HepG2 (cell line): ENCODE results near the gene NXPH4.

Experiments
- FOXK1 ChIP-seq: sonication (generic); formaldehyde crosslinking; IDR thresholded peaks from 2 replicates; pipeline ENCODE4 v1.4.0; 2020; ENCODE audit warnings: low read depth, missing genetic modification reagents, borderline replicate concordance
- TEAD2 ChIP-seq: sonication (generic); formaldehyde crosslinking; IDR thresholded peaks from 2 replicates; pipeline ENCODE4 v1.9.0; 2021; ENCODE audit warnings: missing genetic modification reagents
- TF ChIP-seq, protein P1 (sequence below): sonication (generic); IDR thresholded peaks from 2 replicates; pipeline ENCODE4 v1.6.1; 2016; ENCODE audit warnings: low read depth, borderline replicate concordance

DNA sequence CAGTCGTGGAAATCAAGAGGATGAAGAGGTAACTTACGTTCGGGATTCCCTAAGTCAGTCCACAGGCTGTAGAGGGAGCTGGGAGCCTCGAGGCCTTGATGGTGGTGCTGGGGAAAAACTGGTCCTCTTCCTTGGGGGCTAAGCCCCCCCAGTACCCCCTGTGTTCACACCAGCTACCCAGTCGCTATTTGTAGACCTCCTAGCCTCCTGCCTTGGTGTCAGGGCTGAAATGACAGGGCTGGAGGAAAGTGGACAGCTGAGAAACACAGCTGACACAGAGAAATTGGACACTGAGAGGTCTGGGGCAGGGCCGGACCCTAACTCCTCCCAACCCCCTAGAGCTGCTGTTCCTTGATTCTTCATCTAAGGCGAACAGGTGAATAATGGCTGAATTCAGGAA is 34.4 kb downstream of the NXPH4 start, which contains the start of gene STAC3:
- TF ChIP-seq FOXK1 (CRISPR knock-in tag) (no peak), TEAD2 (CRISPR knock-in tag) (no peak)
- TF ChIP-seq, protein P1, sequence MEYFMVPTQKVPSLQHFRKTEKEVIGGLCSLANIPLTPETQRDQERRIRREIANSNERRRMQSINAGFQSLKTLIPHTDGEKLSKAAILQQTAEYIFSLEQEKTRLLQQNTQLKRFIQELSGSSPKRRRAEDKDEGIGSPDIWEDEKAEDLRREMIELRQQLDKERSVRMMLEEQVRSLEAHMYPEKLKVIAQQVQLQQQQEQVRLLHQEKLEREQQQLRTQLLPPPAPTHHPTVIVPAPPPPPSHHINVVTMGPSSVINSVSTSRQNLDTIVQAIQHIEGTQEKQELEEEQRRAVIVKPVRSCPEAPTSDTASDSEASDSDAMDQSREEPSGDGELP = no peak
